Psoas muscle (tissue), 8 donors: ENCODE results near the gene LTK. TPM values are rescaled to one million over a fixed set of nuclear protein-coding genes. Genes with fewer than 3 reads are reported as not detected.

Experiments used
- ATAC-seq, 4 donors: fragments of 200-7000 bp; cut with Tn5 transposase; one replicate each; pipeline ENCODE4 v1.9.1; 2020; ENCODE audit warnings: moderate library complexity in 3 of 4, mild to moderate bottlenecking in 2 of 4
- DNase-seq, 2 donors: peaks; one replicate each; pipeline ENCODE4 v3.0.0-alpha.2; 2020
- H3K27ac ChIP-seq: fragments of 200-600 bp; one replicate; pipeline ENCODE4 v1.8.0; 2022
- H3K27me3 ChIP-seq, 3 donors: fragments of 200-600 bp in 1 of 3; one replicate each; pipeline versions ENCODE4 v1.6.1 to v1.8.0; 2013 to 2022; ENCODE audit warnings: low read length in 2 of 3, mild to moderate bottlenecking in 2 of 3, moderate library complexity in 1 of 3; ENCODE audit not compliant: insufficient read depth in 3 of 3
- H3K36me3 ChIP-seq, 2 donors: fragments of 200-600 bp in 1 of 2; one replicate each; pipeline versions ENCODE4 v1.6.1 to v1.8.0; 2013 to 2022; ENCODE audit warnings: low read depth in 1 of 2, mild to moderate bottlenecking in 1 of 2, moderate library complexity in 1 of 2; ENCODE audit not compliant: insufficient read depth in 1 of 2
- H3K4me1 ChIP-seq: fragments of 200-600 bp; one replicate; pipeline ENCODE4 v1.8.0; 2022
- H3K4me3 ChIP-seq: fragments of 200-600 bp; one replicate; pipeline ENCODE4 v1.8.0; 2022; ENCODE audit warnings: mild to moderate bottlenecking
- H3K9me3 ChIP-seq: fragments of 200-600 bp; one replicate; pipeline ENCODE4 v1.8.0; 2022
- WGBS, 3 donors: extraction: QIAGEN DNeasy Blood & Tissue Kit; methylation state at CpG; one replicate each; pipeline versions ENCODE4 v1.1.6 to v1.1.7; 2013; 5-methylcytosine and 5-hydroxymethylcytosine counted together
- intact Hi-C, 2 donors: fragments of 100-400 bp; cut with DNase I; formaldehyde crosslinking; loops; one replicate each; pipeline versions ENCODE4 v1.11.0 to v1.14.2; 2022
- polyA plus RNA-seq, 3 donors: library from polyadenylated mRNA; stranded (reverse); fragments of 200-250 nt; gene quantifications; one replicate each; pipeline ENCODE4 v1.2.3, GENCODE V29; 2013
- total RNA-seq, 4 donors: library from RNA; stranded (reverse); fragmentation: NEBNext Ultra II Directional in 2 of 4; extraction: Animal tissue kit (Norgen Biotek cat#: 25700) in 2 of 4; gene quantifications; one replicate each; pipeline versions ENCODE4 v1.2.1 to v1.2.4, GENCODE V29; 2021 to 2023
- TF ChIP-seq, protein P1 (sequence below): fragments of 200-600 bp; IDR thresholded peaks from one replicate; pipeline ENCODE4 v1.8.0; 2022; ENCODE audit warnings: antibody characterized with exemption
- donor health status: healthy with polysubstance abuse.
- donor health status: DM: no; HTN: no; CAD: no; lungs with moderate emphysema.
- donor health status: Bipolar disorder and iron deficiency.
- donor health status: healthy.
- donor health status: DM: yes; HTN: yes; CAD: no.
- donor health status: DM: no; HTN: no; CAD: no.
- donor health status: DM: no; HTN: no; CAD: no.
- donor health status: DM: yes; HTN: yes; CAD: no.

The LTK gene
- total and polyA plus RNA-seq, 7 donors: 0.05 to 1.1 (median 0.14) TPM; not detected in 1

GRCh38 chr15:41501191-41501917, 12.3 kb downstream of the LTK start:
- TF ChIP-seq, protein P1, sequence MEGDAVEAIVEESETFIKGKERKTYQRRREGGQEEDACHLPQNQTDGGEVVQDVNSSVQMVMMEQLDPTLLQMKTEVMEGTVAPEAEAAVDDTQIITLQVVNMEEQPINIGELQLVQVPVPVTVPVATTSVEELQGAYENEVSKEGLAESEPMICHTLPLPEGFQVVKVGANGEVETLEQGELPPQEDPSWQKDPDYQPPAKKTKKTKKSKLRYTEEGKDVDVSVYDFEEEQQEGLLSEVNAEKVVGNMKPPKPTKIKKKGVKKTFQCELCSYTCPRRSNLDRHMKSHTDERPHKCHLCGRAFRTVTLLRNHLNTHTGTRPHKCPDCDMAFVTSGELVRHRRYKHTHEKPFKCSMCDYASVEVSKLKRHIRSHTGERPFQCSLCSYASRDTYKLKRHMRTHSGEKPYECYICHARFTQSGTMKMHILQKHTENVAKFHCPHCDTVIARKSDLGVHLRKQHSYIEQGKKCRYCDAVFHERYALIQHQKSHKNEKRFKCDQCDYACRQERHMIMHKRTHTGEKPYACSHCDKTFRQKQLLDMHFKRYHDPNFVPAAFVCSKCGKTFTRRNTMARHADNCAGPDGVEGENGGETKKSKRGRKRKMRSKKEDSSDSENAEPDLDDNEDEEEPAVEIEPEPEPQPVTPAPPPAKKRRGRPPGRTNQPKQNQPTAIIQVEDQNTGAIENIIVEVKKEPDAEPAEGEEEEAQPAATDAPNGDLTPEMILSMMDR: no peak
- Histone ChIP-seq H3K27ac (no peak overlapping the region), H3K36me3 (no peaks in the 10 kb centered on the region), H3K4me3 (peak overlapping the region; percentile 51), H3K27me3 (peaks cover 0 to 78% (median 29%) of the 10 kb centered on the region in 3 donors), H3K4me1 (peaks cover 16% of the 10 kb centered on the region), H3K9me3 (no peaks in the 10 kb centered on the region)
- peak; percentile 26 to 66 (median 52) for ATAC-seq
- DNase-seq: no peak
- intact Hi-C loops: no loop called here
- 5 to 7% (median 6%) methylated on average over 55 to 56 of the region's 56 CpGs for WGBS, 3 donors

DNA sequence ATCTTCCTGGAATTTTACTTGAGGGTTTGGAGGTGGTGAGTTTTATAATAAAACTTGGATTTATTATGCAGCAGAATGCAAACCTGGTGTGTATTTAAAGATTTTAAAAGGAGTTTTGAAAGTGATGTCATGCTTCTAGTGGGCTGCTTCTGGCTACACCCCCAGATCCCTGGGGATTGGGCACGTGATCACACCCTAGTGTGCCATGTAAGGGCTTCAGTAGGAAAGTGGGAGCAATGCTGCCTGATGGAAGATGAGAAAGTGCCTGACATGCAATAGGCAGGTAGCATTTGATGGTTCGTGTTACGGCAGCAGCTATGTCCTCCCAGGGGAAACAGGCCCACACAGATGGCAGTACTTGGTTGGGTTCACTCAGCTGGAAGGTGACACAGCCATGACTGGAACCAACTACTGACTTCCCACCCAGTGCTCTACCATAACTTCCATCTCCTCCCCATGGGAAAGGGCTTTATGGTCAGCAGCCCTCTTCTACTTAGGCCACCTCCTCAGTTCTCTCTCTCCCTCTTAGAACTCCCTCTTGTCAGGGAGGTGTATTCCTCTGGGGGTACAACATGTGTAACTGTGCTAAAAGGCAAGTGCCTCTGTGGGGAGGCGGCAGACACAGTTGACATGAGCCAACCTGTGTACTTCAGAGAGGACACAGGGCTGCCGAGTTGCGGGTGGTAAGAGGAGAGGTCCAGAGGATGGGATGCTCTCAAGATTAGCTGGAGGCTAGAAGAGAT, 14.3 kb downstream of the LTK start:
- 86 to 91% (median 91%) methylated on average over 6 of the region's 6 CpGs for WGBS, 3 donors
- ATAC-seq: no peak
- H3K36me3 ChIP-seq: no peaks in the 10 kb centered on the region
- H3K4me1 ChIP-seq: peaks cover 20% of the 10 kb centered on the region
- no peak overlapping the region for H3K4me3 ChIP-seq
- no peak overlapping the region for H3K27ac ChIP-seq
- H3K27me3 ChIP-seq: peaks cover 0 to 90% (median 41%) of the 10 kb centered on the region in 3 donors
- intact Hi-C loops: no loop called here
- TF ChIP-seq, protein P1: no peak
- no peak for DNase-seq
- H3K9me3 ChIP-seq: no peaks in the 10 kb centered on the region

DNA sequence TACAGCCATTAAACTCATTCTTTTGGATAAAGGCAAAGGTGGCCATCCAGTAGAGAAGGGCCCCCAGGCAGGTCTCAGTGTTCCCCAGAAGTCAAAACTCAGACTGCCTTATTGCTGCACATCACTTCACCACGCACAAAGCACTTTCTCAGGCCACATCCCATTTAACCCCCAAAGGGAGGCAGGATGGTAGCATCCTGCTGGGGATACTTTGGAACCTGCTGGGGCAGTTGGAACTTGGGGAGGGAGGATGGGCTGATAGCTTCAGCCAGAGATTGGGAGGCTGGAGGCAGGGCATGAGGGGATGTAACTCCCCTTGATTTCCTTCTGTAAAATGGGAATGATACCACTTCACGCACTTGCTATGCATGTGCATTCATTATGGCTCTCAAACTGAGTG, 15.0 kb downstream of the LTK start:
- peaks cover 21% of the 10 kb centered on the region for H3K4me1 ChIP-seq

DNA sequence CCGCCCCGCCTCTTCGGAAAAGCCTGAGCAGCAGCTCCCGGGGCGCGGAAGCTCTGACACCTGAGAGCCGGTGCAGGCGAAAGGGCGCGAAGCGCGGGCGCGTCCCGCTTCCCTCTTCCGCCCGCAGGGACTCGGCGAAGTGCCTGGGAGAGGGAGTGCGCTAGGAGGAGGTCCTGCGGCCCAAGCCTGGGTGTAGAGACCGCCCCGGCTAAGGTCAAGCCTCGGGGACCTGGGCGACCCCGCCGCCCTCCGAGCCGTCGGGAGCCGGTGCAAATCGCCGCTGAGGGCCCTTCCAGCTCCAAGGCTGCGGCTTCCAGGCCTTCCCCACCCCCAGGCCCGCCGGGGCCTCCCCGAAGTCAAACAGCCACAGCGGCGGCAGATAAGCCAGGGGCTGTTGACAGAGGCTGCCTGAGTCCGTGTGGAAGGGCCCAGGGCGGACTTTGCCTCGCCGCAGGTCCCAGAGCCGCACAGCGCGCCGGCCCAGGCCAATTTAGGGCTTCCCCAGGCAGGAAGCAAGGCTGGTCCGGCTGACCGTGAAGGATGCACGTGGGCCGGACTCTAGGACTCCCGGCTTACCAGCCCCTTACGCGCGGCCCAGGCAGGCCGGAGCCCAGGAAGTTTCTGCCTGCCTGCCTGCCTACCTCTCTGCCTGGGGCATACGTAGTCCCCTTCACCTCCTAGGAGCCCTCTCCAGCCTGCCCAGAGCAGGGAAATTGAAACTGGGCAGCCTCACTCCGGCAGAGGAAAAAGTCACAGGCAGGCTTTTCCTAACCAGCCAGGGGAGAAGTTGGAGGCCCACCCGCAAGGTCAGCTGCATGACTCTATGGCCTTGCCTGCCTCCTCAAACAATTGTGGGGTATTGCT, 17.7 kb downstream of the LTK start:
- DNase-seq: peak in 1 of 2 donors; percentile 60
- ATAC-seq: no peak

More for the DNA sequence above, 15.0 kb downstream of the LTK start:
- TF ChIP-seq, protein P1: no peak
- intact Hi-C loops: no loop called here
- no peak for ATAC-seq
- H3K27me3 ChIP-seq: peaks cover 0 to 88% (median 41%) of the 10 kb centered on the region in 3 donors
- no peak overlapping the region for H3K27ac ChIP-seq
- WGBS, 3 donors: 85 to 88% (median 87%) methylated on average over 2 of the region's 2 CpGs
- DNase-seq: no peak
- no peaks in the 10 kb centered on the region for H3K36me3 ChIP-seq
- no peak overlapping the region for H3K4me3 ChIP-seq
- no peaks in the 10 kb centered on the region for H3K9me3 ChIP-seq

More for the DNA sequence above, 17.7 kb downstream of the LTK start:
- Histone ChIP-seq H3K27ac (no peak overlapping the region), H3K9me3 (no peaks in the 10 kb centered on the region), H3K4me3 (peak overlapping the region; percentile 38), H3K27me3 (peaks cover 0 to 88% (median 40%) of the 10 kb centered on the region in 3 donors), H3K36me3 (no peaks in the 10 kb centered on the region), H3K4me1 (peaks cover 14% of the 10 kb centered on the region)
- intact Hi-C loops: no loop called here
- TF ChIP-seq, protein P1: no peak
- 41 to 50% (median 47%) methylated on average over 51 to 59 of the region's 59 CpGs for WGBS, 3 donors
